GM13977 (cell line): ENCODE measurements around the gene EML4.
"Not testable (repeated sequence)": the region's sequence is repeated elsewhere in the genome, so short reads cannot be mapped to it uniquely, and the experiment has no call there.

Experiments
- DNase-seq: peaks from one replicate; pipeline ENCODE4 v3.0.0; 2012; ENCODE audit warnings: low spot score
- CTCF ChIP-seq: IDR thresholded peaks from 2 replicates; pipeline ENCODE4 v1.5.1; 2012; ENCODE audit warnings: mild to moderate bottlenecking, control low read depth; ENCODE audit not compliant: insufficient read depth; ENCODE audit errors: extremely low read depth, missing control alignments
- in situ Hi-C: fragments of 300-500 bp; cut with MboI; formaldehyde crosslinking; loops from one replicate; pipeline ENCODE4 v1.12.0; 2022; ENCODE audit warnings: low sequenced_read_pairs, low pct_unique_long_range_greater_than_20kb, mixed read lengths, inconsistent platforms; ENCODE audit not compliant: unreplicated experiment

EML4 gene

GRCh38 chr2:42132966-42133641 is 36.0 kb upstream of the EML4 start:
- in situ Hi-C loops, result no loop called here

GRCh38 chr2:42133771-42134195 is 35.4 kb upstream of the EML4 start:
- TF ChIP-seq CTCF, result no peak
- DNase-seq, result no peak
- in situ Hi-C loops, result no loop called here

More at GRCh38 chr2:42132966-42133641, 36.0 kb upstream of the EML4 start:
- TF ChIP-seq CTCF, result no peak
- peak; percentile 57 for DNase-seq

GRCh38 chr2:42134401-42134932 is 34.7 kb upstream of the EML4 start:
- in situ Hi-C loops, DNase-seq: not testable (repeated sequence)

GRCh38 chr2:42135381-42136312 is 33.5 kb upstream of the EML4 start:
- no peak for TF ChIP-seq CTCF
- in situ Hi-C loops, result no loop called here

GRCh38 chr2:42136782-42137124 is 32.4 kb upstream of the EML4 start:
- no peak for DNase-seq
- no peak for TF ChIP-seq CTCF
- in situ Hi-C loops, result no loop called here

More at GRCh38 chr2:42135381-42136312, 33.5 kb upstream of the EML4 start:
- DNase-seq, result no peak

- in situ Hi-C loops, result no loop called here
- TF ChIP-seq CTCF, result no peak
- no peak for DNase-seq
Measured at GRCh38 chr2:42137125-42137841, 31.9 kb upstream of the EML4 start.
